GM19372 (cell line): ENCODE results near the gene SBK2.

Source experiments
- ATAC-seq: cut with Tn5 transposase; IDR thresholded peaks from one replicate; pipeline ENCODE4 v1.9.1; 2021; ENCODE audit warnings: mild to moderate bottlenecking, low read depth, moderate library complexity; ENCODE audit not compliant: unreplicated experiment

SBK2 gene

GRCh38 chr19:55487924-55488687, 48.8 kb downstream of the SBK2 start, which contains the start of gene SSC5D:
Gene SSC5D, plus strand, starts transcription at chr19:55488436. Its CDS starts 154 bp downstream, at chr19:55488590.
- ATAC-seq: no peak

- ATAC-seq: no peak
Measured at GRCh38 chr19:55486971-55487923, 49.7 kb downstream of the SBK2 start.

GRCh38 chr19:55486043-55486970, 50.6 kb downstream of the SBK2 start:
- ATAC-seq: no peak

- ATAC-seq: no peak
Measured at GRCh38 chr19:55485439-55486011, 51.4 kb downstream of the SBK2 start.

- ATAC-seq: no peak
Measured at GRCh38 chr19:55484593-55485438, 52.1 kb downstream of the SBK2 start, which contains the start of gene NAT14. Gene NAT14, plus strand, starts transcription at chr19:55485188. Its CDS starts 521 bp downstream, at chr19:55485709.

- ATAC-seq: no peak
Measured at GRCh38 chr19:55483706-55484592, 53.0 kb downstream of the SBK2 start.

GRCh38 chr19:55482967-55483705, 53.8 kb downstream of the SBK2 start:
- ATAC-seq: no peak

- no peak for ATAC-seq
Measured at GRCh38 chr19:55482156-55482961, 54.6 kb downstream of the SBK2 start.

- no peak for ATAC-seq
Measured at GRCh38 chr19:55481794-55482155, 55.2 kb downstream of the SBK2 start.

GRCh38 chr19:55481148-55481793, 55.7 kb downstream of the SBK2 start:
- no peak for ATAC-seq

- no peak for ATAC-seq
Measured at GRCh38 chr19:55479451-55480230, 57.3 kb downstream of the SBK2 start.

- no peak for ATAC-seq
Measured at GRCh38 chr19:55479045-55479444, 57.9 kb downstream of the SBK2 start.
